DMS153 treated with DMSO at 0.1 percent for 48 hours (cell line): ENCODE data around the gene NAV2.
"Not testable (repeated sequence)": the region's sequence is repeated elsewhere in the genome, so short reads cannot be mapped to it uniquely, and the experiment has no call there.

ENCODE experiments used
- DNase-seq: peaks from one replicate; lab custom pipeline; 2025; ENCODE audit not compliant: unreplicated experiment; lab: John Stamatoyannopoulos, UW

Gene NAV2

DNA sequence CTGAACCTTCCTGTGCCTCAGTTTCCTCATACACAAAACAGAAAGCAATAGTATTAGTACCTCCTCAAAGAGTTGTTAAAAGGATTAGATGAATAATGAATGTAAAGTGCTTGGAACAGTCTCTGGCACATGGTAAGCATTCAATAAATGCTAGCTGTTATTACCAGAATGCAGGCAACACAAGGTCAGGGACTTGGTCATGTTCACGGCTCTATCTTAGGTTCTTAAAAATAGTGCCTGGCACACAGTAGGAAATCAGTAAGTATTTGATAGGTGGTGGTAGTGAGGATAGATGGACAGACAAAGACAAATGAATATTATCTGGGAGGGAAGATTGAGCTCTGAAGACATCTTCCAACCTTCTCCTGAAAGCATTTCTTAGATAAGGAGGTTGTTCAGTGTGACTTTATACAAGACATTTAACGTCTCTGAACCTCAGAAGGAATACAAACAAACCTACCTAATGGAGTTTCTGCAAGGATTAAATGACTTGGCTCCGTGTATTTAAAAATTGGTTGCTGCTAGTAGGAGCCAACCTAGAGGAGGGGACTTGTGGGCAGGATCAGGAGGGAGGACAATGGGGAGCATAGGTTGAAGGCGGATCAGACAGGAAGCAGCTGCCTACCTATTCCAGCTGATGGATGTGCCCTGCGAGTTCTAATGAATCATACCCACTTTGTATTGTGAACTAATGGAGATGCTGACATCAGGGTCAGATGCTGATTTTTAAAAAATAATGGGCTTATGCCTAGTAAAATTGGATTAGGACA lies 353.6 kb downstream of the NAV2 start:
- peak; percentile 48 for DNase-seq

DNA sequence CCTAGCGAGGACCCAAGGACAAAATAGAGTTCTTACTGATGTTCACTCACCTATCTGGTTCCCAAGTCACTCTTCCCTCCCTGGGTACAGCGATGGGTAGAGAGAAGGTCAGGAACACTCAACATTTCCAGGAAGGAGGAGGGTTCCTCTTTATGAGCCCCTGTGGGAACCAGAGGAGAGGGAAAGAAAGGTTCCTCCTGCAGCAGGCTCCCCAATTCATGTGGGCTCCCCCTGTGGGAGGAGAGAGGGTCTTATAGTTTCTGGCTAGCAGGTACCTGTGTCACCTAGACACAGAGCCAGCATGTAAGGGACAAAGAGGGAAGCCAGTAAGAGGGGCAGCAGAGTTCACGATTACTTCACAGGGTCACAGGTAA lies 354.1 kb downstream of the NAV2 start:
- no peak for DNase-seq

DNA sequence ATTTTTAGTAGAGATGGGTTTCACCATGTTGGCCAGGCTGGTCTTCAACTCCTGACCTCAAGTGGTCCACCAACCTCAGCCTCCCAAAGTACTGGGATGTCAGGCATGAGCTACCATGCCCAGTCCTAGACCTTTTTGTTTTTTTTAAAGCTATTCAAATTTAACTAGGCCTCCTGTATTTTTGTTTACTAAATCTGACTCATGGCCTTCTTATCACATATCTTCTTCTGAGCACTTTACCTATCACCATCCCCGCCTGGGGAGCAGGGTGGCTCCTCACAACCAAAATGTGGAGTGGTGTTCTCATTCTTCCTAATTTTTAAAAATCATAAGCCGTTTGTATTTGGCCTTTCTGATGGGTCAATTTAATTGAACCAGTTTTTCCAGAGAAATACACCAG lies 355.0 kb downstream of the NAV2 start:
- no peak for DNase-seq

DNA sequence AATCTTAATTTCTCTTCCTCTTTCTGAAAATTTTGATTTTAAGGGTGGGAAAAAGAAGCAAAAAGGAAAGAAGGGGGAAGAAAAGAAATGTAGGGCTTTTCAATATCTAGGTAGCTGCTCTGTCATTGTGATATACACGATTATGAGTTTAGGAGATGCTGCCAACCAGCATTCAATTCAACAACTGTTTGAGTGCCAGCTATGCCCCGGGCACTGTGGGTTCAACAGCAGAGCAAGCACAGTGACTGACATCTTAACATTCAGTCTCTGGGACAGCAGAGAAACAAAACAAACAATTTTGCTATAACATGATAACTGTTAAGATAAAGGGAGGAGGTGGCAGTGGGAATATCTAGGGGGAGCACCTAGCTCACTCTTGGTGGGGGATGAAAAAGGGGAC lies 356.1 kb downstream of the NAV2 start:
- no peak for DNase-seq

DNA sequence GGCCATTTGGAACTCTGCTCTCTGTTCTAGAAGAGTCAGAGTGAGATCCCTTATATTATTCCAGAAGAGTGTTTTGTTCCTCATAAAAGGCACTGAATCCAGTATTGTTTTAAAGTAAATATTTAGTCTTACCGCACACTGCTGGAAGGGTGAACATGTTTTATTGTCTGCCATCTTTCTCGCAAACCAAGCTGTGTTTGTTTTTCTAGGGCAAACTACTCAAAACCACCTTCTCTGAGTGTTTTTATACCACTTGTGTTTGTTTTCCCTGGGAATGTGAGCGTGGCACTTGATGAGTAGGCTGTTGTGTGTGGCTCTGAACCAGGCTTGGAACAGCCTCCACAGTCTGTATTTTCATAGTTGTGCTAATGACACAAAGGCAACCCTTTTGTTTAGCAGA lies 357.8 kb downstream of the NAV2 start:
- DNase-seq: peak; percentile 93

DNA sequence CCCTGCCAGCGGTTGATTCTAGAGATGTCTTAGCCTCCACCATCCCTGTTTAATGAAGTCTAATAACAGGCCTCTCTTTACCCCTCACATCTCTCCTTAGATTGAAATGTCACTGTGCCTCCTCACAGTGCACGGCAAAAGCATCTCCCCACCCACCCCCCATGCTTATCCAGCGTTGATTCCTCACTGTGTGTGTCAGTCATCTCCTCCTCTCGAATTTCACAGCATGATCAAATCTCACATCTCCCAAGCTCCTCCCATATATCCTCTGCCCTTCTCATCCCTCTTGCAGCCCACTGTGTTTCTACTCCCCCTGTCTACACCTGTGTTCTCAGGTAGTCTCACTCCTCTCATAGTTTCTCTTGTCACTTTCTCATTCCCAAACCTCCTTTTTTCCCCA lies 363.0 kb downstream of the NAV2 start:
- DNase-seq: no peak

DNA sequence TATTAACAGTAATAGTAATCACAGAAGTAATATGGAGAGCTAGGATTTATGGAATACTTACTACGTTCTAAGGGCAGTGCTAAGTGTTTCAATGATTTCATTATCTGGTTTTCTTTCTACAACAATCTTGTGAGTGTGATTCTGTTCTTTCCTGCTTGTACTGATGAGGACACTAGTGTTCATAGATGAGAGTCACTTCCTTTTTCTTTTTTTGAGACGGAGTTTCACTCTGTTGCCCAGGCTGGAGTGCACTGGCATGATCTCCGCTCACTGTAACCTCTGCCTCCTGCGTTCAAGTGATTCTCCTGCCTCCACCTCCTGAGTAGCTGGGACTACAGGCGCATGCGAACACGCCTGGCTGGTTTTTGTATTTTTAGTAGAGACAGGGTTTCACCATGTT lies 366.2 kb downstream of the NAV2 start:
- DNase-seq: no peak

DNA sequence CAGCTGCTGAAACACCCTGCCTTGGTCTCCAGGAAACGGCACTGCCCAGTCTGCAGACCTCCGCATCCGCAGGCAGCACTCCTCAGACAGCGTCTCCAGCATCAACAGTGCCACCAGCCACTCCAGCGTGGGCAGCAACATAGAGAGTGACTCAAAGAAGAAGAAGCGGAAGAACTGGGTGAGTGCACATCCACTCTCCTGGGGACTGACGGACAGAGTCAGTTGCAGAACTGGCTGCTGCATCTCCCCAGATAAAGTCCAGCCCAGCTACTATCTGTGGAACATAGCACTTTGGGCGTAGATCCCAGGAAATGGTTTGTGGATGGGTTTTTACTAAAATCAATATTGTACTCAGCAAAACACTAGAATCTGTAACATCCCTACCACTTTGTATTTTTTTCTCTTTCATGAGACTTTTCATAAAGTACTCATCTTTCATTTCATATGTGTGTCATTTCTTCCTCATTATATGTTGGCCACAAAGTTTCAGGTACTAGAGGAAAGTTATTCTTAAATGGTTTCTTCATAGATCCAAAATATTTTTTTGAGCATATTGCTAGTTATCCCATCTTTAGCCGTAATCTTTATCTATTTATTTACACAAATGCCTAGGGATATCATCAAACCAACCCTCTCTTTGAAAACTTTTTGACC lies 367.5 kb downstream of the NAV2 start:
- no peak for DNase-seq

DNA sequence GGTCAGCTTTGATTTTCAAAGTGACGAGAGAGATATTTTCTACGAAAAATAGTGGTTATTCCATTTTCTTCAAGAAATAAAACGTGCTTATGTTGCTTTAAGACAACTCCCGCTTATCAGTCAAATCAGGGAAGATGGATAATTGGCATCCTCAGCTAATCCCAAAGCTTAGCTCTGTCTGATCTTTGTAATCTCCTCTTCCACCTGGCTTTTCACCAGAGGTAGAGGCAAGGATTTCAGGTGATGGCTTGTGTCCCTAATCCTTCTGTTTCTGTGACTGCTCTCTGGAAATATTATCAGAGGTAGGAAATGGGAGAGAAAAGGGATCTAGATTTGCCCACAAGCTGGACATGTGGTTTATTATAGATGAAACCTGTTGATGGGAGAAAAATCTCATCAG lies 368.7 kb downstream of the NAV2 start:
- DNase-seq: no peak

DNA sequence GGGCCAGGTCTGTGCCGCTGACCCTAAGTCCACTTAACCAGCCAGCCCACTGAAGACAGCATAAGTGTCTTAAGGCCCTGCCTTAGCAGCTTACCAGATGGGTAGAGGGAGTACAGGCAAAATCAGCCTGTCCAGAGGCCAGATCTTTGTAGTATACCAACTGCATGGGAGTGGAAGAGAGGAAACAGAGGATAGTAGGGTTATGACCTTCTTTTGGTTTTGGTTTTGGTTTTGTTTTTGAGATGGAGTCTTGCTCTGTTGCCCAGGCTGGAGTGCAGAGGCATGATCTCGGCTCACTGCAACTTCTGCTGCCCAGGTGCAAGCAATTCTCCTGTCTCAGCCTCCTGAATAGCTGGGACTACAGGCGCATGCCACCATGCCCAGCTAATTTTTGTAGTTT lies 371.2 kb downstream of the NAV2 start:
- DNase-seq: not testable (repeated sequence)

DNA sequence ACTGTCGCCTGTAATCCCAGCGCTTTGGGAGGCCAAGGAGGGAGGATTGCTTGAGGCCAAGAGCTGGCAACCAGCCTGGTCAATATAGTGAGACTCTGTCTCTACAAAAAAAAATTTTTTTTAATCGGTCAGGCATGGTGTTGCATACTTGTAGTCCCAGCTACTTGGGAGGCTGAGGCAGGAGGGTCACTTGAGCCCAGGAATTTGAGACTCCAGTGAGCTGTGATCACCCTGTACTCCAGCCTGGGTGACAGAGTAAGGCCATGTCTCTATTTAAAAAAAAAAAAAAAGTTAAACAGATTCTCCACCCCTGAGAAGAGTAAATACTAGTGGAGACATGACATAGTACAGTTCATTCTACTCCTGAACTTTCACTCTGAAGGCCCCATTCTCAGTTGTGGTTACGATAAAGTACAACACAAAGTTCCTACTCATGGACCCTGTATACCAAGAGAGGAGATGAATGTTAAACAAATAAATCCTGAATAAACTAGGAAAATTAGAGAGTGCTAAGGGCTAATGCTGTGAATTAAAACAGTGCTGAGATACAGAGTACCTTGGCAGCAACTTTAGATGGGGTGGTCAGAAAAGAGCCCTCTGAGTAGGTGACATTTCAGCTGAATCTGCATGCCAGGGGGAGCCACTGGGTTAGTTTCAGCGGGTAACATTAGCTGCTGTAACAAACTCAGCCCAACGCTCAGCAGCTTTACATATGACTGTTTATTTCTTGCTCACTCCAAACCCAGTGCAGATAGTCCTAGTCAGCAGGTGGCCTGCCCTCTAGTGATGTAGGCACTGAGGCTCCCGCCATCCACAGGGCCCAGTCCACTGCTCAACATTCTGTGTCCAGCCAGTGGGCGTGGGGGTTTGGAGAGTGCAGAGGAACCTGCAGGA lies 372.5 kb downstream of the NAV2 start:
- no peak for DNase-seq

DNA sequence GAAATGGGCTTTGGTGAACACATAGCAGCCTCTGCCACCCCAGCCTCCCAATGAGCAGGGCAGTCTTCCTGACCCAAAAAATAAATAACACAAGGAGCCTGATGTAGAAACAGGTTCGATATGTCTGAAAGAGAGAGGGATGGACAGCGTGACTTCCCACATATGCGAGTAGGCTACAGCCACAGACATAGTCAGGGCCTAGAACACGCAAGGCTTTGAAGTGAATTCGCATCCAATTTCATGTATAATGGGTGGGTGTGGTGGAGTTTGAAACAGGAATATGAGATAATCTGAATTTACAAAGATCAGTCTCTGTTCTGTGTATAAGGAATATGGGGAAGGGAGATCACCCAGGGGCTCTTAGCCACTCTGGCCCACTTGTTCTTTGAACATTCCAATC lies 373.3 kb downstream of the NAV2 start:
- no peak for DNase-seq

DNA sequence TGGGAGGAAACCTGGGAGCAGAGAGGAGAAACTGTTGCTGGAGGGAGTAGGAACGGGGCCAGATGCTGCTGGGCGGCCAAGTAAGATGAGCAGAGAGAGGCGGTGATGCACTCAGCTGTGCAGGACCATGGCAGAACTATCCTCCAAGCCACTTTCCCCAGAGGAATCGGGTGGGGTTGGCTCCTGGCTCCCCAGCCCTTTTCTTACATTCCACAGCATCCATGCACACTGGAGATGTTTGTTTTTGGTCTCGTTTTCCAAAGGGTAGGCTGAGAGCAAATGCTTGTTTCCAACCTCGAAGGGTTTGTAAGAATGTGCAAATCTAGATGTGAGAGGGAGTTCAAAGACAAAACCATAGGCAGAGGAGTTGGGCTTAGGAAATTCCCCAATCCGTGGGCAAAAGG lies 374.5 kb downstream of the NAV2 start:
- DNase-seq: no peak

DNA sequence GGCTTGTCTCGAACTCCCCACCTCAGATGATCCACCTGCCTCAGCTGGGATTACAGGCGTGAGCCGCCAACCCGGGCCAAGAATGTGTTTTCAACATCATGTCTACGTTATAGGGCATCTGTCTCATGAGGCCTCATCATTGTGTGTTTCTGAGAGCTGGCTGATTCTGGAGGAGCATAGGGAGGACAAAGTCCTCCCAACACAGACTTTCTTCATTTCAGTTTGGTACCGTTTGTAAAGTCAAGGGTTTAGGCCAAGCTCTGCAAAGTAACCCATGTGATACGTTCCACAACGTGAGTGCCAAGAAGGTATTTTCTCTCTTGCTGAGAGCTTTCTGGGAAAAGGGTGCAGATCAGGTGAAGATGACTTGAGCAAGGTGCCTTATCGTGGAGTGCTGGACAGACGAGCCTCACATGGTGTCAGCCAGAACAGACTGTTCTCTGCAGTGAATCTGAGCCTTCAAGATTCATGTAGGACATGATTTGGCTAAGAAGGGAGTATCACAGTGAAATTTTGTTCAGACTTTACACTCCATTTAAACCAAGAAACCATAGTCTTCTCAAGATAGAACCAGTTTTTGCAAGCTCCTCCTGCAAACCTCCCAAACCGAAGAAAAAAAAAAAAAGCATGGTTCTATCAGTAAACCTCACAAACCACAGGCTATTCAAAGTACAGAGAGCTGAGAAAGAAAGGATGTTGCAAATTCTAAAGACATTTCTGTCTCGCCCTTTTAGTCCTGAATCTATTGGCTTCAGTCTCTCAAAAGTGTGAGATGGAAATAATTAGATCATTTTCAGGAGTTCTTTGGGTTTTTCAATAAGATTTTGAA lies 376.0 kb downstream of the NAV2 start:
- DNase-seq: no peak

DNA sequence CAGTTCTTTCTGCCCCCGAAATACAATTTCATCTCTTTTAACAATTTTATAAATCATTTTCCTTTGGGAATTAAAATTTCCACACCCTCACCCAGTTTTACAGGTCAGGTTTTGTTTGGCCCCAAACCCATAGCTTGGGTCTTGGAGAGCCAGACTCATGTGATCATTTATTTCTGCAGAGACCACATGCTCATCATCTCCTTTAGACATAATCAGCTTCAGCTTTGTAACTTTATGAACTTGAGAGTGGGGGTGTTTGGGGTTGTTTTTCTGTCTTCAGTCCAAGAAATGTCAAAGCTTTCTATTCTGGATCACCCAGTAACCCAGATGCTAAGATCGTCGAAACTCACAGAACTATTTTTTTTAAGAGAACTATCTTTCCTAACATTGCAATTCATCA lies 376.7 kb downstream of the NAV2 start:
- DNase-seq: no peak

DNA sequence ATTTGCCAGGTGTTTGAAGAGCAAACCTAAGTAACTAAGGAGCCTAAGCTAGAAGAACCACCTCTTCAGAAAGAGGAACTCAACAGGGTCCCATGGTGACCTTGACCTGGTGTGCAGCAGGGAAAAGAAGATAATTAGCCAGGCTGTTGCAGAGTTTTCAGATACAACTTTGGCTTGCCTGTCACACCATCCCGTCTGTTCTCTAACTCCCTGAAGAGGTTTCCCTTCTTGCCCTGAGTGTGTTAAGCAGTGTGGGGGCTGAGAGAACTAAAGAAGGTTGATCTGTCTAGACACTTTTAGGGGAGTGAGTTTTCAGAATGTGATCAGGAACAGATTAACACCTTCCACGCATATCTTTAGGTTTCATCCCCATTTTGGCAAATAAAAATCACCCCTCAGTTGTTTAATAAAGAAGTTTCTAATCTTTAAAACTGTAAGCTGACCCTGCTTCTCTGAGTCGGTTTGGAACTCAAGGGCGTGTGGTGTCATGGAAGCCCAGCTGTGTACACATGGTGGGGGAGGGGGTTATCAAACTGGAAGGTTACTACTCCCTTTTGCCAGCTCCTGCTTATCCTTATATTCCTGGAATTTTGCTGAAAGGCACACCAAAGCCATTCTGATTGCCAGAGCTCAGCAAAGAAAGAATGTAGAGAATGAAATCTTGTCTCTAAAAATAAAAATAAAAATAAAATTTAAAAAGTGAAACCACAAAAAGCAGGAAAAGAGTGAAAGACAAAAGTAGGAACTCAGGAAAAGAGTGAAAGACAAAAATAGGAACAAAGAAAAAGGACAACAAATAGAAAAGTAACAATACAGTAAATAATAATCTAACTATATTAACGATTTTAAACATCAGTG lies 377.4 kb downstream of the NAV2 start:
- DNase-seq: peak; percentile 49

DNA sequence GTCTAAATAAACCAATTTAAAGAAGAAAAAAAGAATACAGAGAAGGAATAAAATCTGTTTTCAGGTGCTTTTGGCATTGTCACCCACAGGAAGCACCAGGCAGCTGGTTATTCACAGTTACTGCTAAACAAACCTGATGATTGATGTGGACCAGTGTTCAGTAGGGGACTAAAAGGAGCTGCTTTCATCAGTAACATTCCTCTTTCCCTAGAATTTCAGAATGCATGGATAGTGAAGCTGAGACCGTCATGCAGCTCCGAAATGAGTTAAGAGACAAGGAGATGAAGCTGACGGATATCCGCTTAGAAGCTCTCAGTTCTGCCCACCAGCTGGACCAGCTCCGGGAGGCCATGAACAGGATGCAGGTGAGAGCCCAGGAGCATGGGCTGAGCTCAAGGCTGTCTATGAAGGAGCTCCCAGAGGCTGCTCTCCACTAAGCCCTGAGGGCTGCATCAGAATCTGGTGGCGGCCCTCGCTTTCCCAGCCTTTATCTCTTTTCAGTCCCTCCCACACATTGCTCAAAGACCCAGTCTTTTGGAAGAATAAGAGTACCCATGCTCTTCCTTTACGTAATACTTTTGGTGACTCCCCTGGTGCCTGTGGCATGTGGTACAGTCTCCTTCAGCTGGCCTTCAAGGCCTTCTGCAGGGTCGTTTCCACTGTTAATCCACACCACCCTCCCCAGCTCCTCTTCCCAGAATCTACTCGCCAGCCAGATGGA lies 378.2 kb downstream of the NAV2 start:
- peak; percentile 13 for DNase-seq

DNA sequence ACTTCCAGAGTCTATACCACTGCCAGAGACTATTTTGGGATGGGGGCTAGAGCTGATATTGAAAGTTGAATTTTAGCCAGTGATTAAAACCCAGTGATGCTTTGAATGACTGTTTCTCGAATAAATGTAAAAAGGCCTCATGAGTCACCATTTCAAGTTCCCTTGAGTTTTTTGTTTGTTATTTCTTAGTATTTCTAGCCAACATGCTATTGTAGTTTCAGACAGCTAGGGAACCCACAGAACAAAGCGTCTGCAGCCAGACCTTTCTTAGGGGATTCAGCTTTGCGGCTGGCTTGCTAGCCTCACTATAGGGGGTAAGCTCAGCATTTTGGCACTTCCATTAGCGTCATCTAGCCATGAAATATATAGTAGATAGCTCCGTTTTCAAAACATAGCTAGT lies 381.1 kb downstream of the NAV2 start:
- no peak for DNase-seq

DNA sequence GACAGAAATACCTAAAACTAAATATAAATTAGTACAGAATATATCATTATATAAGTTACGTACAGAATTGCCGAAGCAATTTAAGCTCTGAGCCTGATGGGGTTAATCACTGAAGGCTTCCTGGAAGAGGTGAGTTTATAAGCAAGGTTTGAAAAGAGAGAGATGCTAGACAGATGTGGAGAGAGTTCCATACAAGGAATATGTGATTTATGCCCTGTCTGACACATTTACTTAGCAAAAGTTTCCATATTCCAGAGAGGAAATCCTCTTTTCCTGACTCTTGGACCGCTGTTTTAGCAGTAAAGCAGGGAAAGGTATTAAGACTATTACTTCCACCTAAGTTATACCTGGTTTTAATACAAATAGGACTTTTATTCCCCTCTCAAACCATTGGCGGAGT lies 382.6 kb downstream of the NAV2 start:
- DNase-seq: no peak
